Keratinocyte (primary cell): ENCODE data around the gene DIAPH2. TPM values are rescaled to one million over a fixed set of nuclear protein-coding genes. Genes with fewer than 3 reads are reported as not detected.

Experiments used
- DNase-seq: peaks from one replicate; pipeline ENCODE4 v3.0.0-alpha.2; 2011; ENCODE audit warnings: low read depth, missing footprints, low spot score
- FAIRE-seq: peaks from 2 replicates; lab custom pipeline; 2011; peaks lifted over from hg19 to GRCh38; lab: Jason Lieb, UNC
- H2AFZ ChIP-seq: 2 replicates; pipeline ENCODE4 v1.6.0; 2012; ENCODE audit warnings: low read length, control low read depth, inconsistent platforms; ENCODE audit not compliant: control insufficient read depth
- H3K27ac ChIP-seq: 2 replicates; pipeline ENCODE4 v1.5.1; 2011; ENCODE audit warnings: low read length; ENCODE audit not compliant: control insufficient read depth, insufficient read depth
- H3K27me3 ChIP-seq: 3 replicates; pipeline ENCODE4 v1.6.0; 2011; ENCODE audit warnings: low read length; ENCODE audit not compliant: control insufficient read depth, insufficient read depth; ENCODE audit errors: extremely low read depth
- H3K36me3 ChIP-seq, 2 experiments: 2 replicates in 1 of 2; 3 replicates in 1 of 2; pipeline ENCODE4 v1.5.1; 2011; ENCODE audit warnings: low read length in 2 of 2, mild to moderate bottlenecking in 1 of 2; ENCODE audit not compliant: control insufficient read depth in 2 of 2, insufficient read depth in 2 of 2; ENCODE audit errors: extremely low read depth in 1 of 2
- H3K4me1 ChIP-seq: 3 replicates; pipeline ENCODE4 v1.5.1; 2011; ENCODE audit warnings: low read length; ENCODE audit not compliant: control insufficient read depth, insufficient read depth; ENCODE audit errors: extremely low read depth
- H3K4me2 ChIP-seq: 3 replicates; pipeline ENCODE4 v1.6.0; 2011; ENCODE audit warnings: low read depth, low read length; ENCODE audit not compliant: control insufficient read depth, insufficient read depth; ENCODE audit errors: extremely low read depth
- H3K4me3 ChIP-seq, 3 experiments: fragments of 200-600 bp in 1 of 3; sonication (generic) in 1 of 3; 2 replicates in 2 of 3; 3 replicates in 1 of 3; pipeline ENCODE4 v1.5.1; 2011 to 2016; ENCODE audit warnings: low read length in 3 of 3, mild to moderate bottlenecking in 3 of 3, control low read depth in 2 of 3, inconsistent platforms in 1 of 3, low read depth in 1 of 3, mixed read lengths in 1 of 3, mixed run types in 1 of 3, moderate library complexity in 1 of 3; ENCODE audit not compliant: control insufficient read depth in 2 of 3, insufficient read depth in 2 of 3; ENCODE audit errors: extremely low read depth in 1 of 3
- H3K79me2 ChIP-seq: 2 replicates; pipeline ENCODE4 v1.6.0; 2012; ENCODE audit warnings: low read length; ENCODE audit not compliant: control insufficient read depth, insufficient read depth
- H3K9ac ChIP-seq: 3 replicates; pipeline ENCODE4 v1.6.0; 2011; ENCODE audit warnings: low read length; ENCODE audit not compliant: control insufficient read depth, insufficient read depth; ENCODE audit errors: extremely low read depth
- H3K9me1 ChIP-seq: 3 replicates; pipeline ENCODE4 v1.6.0; 2011; ENCODE audit warnings: low read length; ENCODE audit not compliant: control insufficient read depth, insufficient read depth; ENCODE audit errors: extremely low read depth
- H3K9me3 ChIP-seq: 2 replicates; pipeline ENCODE4 v1.5.1; 2012; ENCODE audit warnings: low read depth, low read length; ENCODE audit not compliant: control insufficient read depth
- H4K20me1 ChIP-seq: 3 replicates; pipeline ENCODE4 v1.6.0; 2011; ENCODE audit warnings: low read length; ENCODE audit not compliant: control insufficient read depth, insufficient read depth; ENCODE audit errors: extremely low read depth
- CTCF ChIP-seq, 3 experiments: IDR thresholded peaks in 1 of 3; conservative IDR thresholded peaks in 1 of 3; optimal IDR thresholded peaks in 1 of 3; 2 replicates in 2 of 3; 3 replicates in 1 of 3; pipeline versions ENCODE3 to v1.5.1; 2011; ENCODE audit warnings: low read length in 3 of 3, mild to moderate bottlenecking in 3 of 3, moderate library complexity in 2 of 3, control low read depth in 1 of 3, inconsistent platforms in 1 of 3; ENCODE audit not compliant: insufficient read depth in 2 of 3; ENCODE audit errors: extremely low read depth in 1 of 3
- EZH2 ChIP-seq: IDR thresholded peaks from one replicate; pipeline ENCODE4 v1.6.1; 2012; ENCODE audit warnings: inconsistent platforms, mild to moderate bottlenecking, low read length, moderate library complexity
- dilution Hi-C: fragments of 300-500 bp; cut with MboI; formaldehyde crosslinking; loops from one replicate; pipeline ENCODE4 v1.7.0; 2020; ENCODE audit warnings: low sequenced_read_pairs; ENCODE audit not compliant: extremely low pct_ligation_motif_present
- polyA plus RNA-seq, 5 experiments: library from polyadenylated mRNA; depleted of rRNA in 3 of 5; stranded (reverse) in 3 of 5; stranded (forward) in 1 of 5; unstranded in 1 of 5; fragments of >200 nt; gene quantifications; 1 replicate in 1 of 5; 2 replicates in 3 of 5; 3 replicates in 1 of 5; pipeline versions ENCODE4 v1.2.1 to v1.2.3, GENCODE V29; 2011 to 2012; ENCODE audit warnings: missing spikeins in 2 of 5, low read depth in 1 of 5, low replicate concordance in 1 of 5

DIAPH2 gene
- polyA plus RNA-seq, 1 donor (not counting 4 experiments of a cell fraction or from before 2014, with no cell fraction given), result 7.4 TPM

- Histone ChIP-seq H3K27me3 (no peaks in the 10 kb centered on the region), H3K9me1 (no peaks in the 10 kb centered on the region), H4K20me1 (no peaks in the 10 kb centered on the region), H3K79me2 (no peaks in the 10 kb centered on the region), H3K4me1 (no peaks in the 10 kb centered on the region), H3K36me3 (no peaks in the 10 kb centered on the region), H2AFZ (no peak overlapping the region), H3K27ac (no peak overlapping the region), H3K4me2 (no peak overlapping the region), H3K9me3 (no peaks in the 10 kb centered on the region), H3K9ac (no peak overlapping the region), H3K4me3 (no peak overlapping the region)
- dilution Hi-C loops, result no loop called here
- TF ChIP-seq EZH2 (no peak), CTCF (optimal IDR thresholded peaks at IDR 0.05 in 1 of 3, IDR thresholded peaks at IDR 0.05 in 1 of 3, conservative IDR thresholded peaks at IDR 0.05 in 1 of 3; ENCODE audit: extremely low read depth in 1 of 3, insufficient read depth in 2 of 3, low read length in 3 of 3) (no peak)
- DNase-seq (no peak), FAIRE-seq (no peak)
These were observed 380.4 kb downstream of the DIAPH2 start for GRCh38 chrX:97065066-97065465.

- no peak overlapping the region for H3K27ac ChIP-seq
- H3K9ac ChIP-seq, result no peak overlapping the region
- dilution Hi-C loops, result no loop called here
- H3K9me3 ChIP-seq, result no peaks in the 10 kb centered on the region
- no peaks in the 10 kb centered on the region for H3K27me3 ChIP-seq
- no peaks in the 10 kb centered on the region for H3K4me1 ChIP-seq
- H4K20me1 ChIP-seq, result no peaks in the 10 kb centered on the region
- no peaks in the 10 kb centered on the region for H3K9me1 ChIP-seq
- H3K36me3 ChIP-seq, result no peaks in the 10 kb centered on the region
- FAIRE-seq (no peak), DNase-seq (no peak)
- no peak overlapping the region for H3K4me2 ChIP-seq
- no peak overlapping the region for H3K4me3 ChIP-seq
- no peak overlapping the region for H2AFZ ChIP-seq
- no peaks in the 10 kb centered on the region for H3K79me2 ChIP-seq
- no peak for TF ChIP-seq EZH2
- no peak for TF ChIP-seq CTCF (optimal IDR thresholded peaks at IDR 0.05 in 1 of 3, IDR thresholded peaks at IDR 0.05 in 1 of 3, conservative IDR thresholded peaks at IDR 0.05 in 1 of 3; ENCODE audit: extremely low read depth in 1 of 3, insufficient read depth in 2 of 3, low read length in 3 of 3)
These were observed 381.3 kb downstream of the DIAPH2 start for GRCh38 chrX:97065973-97066372.
